Brain microvascular endothelial cell (primary cell): ENCODE results near the gene ABRAXAS1.

Source experiments
- DNase-seq: peaks from one replicate; pipeline ENCODE4 v3.0.0-alpha.2; 2020
- H3K27ac ChIP-seq: fragments of 250-450 bp; sonication (Bioruptor Pico); 2 replicates; pipeline ENCODE4 v1.5.1; 2020; ENCODE audit warnings: mild to moderate bottlenecking, moderate library complexity
- H3K27me3 ChIP-seq: fragments of 250-450 bp; sonication (Bioruptor Pico); replicated peaks from 2 replicates; pipeline ENCODE4 v1.5.1; 2020; ENCODE audit warnings: mild to moderate bottlenecking
- H3K36me3 ChIP-seq: fragments of 250-450 bp; sonication (Bioruptor Pico); replicated peaks from 2 replicates; pipeline ENCODE4 v1.5.1; 2020; ENCODE audit warnings: mild to moderate bottlenecking
- H3K4me3 ChIP-seq: 2 replicates; pipeline ENCODE4 v1.5.1; 2011; ENCODE audit warnings: low read depth, mild to moderate bottlenecking, control low read depth, low read length, moderate library complexity
- CTCF ChIP-seq: IDR thresholded peaks from 2 replicates; pipeline ENCODE4 v1.5.1; 2011; ENCODE audit warnings: low read depth, mild to moderate bottlenecking, moderate library complexity, low read length, control low read depth, inconsistent platforms; ENCODE audit errors: missing control alignments
- in situ Hi-C: cut with HindIII; loops from 2 replicates; pipeline ENCODE4 v1.10.0; 2017; ENCODE audit warnings: low sequenced_read_pairs, low pct_ligation_motif_present

The ABRAXAS1 gene

GRCh38 chr4:83490876-83491450 is 6.1 kb upstream of the ABRAXAS1 start:
- H3K27me3 ChIP-seq: no peaks in the 10 kb centered on the region
- no peak overlapping the region for H3K27ac ChIP-seq
- TF ChIP-seq CTCF: peak; percentile 87
- peak; percentile 2 for DNase-seq
- H3K36me3 ChIP-seq: no peaks in the 10 kb centered on the region
- in situ Hi-C loops: no loop called here
- no peak overlapping the region for H3K4me3 ChIP-seq

- Histone ChIP-seq H3K4me3 (no peak overlapping the region), H3K27me3 (no peaks in the 10 kb centered on the region), H3K27ac (no peak overlapping the region), H3K36me3 (no peaks in the 10 kb centered on the region)
- in situ Hi-C loops: no loop called here
- TF ChIP-seq CTCF: peak; percentile 2
- DNase-seq: no peak
Measured at GRCh38 chr4:83489711-83490326, 4.9 kb upstream of the ABRAXAS1 start.

GRCh38 chr4:83486457-83487129 is 1.7 kb upstream of the ABRAXAS1 start:
- TF ChIP-seq CTCF: no peak
- no peak overlapping the region for H3K4me3 ChIP-seq
- no peak for DNase-seq
- H3K27me3 ChIP-seq: no peaks in the 10 kb centered on the region
- in situ Hi-C loops: no loop called here
- H3K36me3 ChIP-seq: no peaks in the 10 kb centered on the region
- no peak overlapping the region for H3K27ac ChIP-seq

GRCh38 chr4:83473966-83474365 is 10.9 kb downstream of the ABRAXAS1 start:
- H3K36me3 ChIP-seq: peaks cover 2% of the 10 kb centered on the region
- DNase-seq: no peak
- TF ChIP-seq CTCF: no peak
- H3K27ac ChIP-seq: no peak overlapping the region
- H3K4me3 ChIP-seq: no peak overlapping the region
- H3K27me3 ChIP-seq: no peaks in the 10 kb centered on the region
- in situ Hi-C loops: no loop called here

- Histone ChIP-seq H3K27ac (no peak overlapping the region), H3K36me3 (peaks cover 2% of the 10 kb centered on the region), H3K27me3 (no peaks in the 10 kb centered on the region), H3K4me3 (no peak overlapping the region)
- in situ Hi-C loops: no loop called here
- no peak for TF ChIP-seq CTCF
- DNase-seq: no peak
Measured at GRCh38 chr4:83473423-83473822, 11.5 kb downstream of the ABRAXAS1 start.
